Esophagus squamous epithelium (tissue), 5 donors: ENCODE data around the gene ZNF454. TPM values are rescaled to one million over a fixed set of nuclear protein-coding genes. Genes with fewer than 3 reads are reported as not detected.

Experiments used
- DNase-seq: peaks from one replicate; lab custom pipeline; 2025; lab: John Stamatoyannopoulos, UW
- H3K27ac ChIP-seq, 4 donors: fragments of 200-600 bp; sonication (generic); one replicate each; pipeline ENCODE4 v1.5.1; 2016 to 2019; ENCODE audit warnings: mild to moderate bottlenecking in 1 of 4
- H3K27me3 ChIP-seq, 4 donors: fragments of 200-600 bp; sonication (generic); 1 replicate in 3 of 4; 2 replicates in 1 of 4; pipeline versions ENCODE4 v1.5.1 to v1.6.0; 2017 to 2021; ENCODE audit warnings: antibody characterized with exemption in 1 of 4
- H3K36me3 ChIP-seq, 3 donors: fragments of 200-600 bp; sonication (generic); one replicate each; pipeline ENCODE4 v1.5.1; 2016 to 2019
- H3K4me1 ChIP-seq, 3 donors: fragments of 200-600 bp; sonication (generic); one replicate each; pipeline ENCODE4 v1.5.1; 2017 to 2019
- H3K4me3 ChIP-seq, 4 donors: fragments of 200-600 bp; sonication (generic); 1 replicate in 3 of 4; 2 replicates in 1 of 4; pipeline ENCODE4 v1.5.1; 2016 to 2019; ENCODE audit warnings: mild to moderate bottlenecking in 2 of 4, moderate library complexity in 1 of 4
- H3K9me3 ChIP-seq, 3 donors: fragments of 200-600 bp; sonication (generic); one replicate each; pipeline ENCODE4 v1.5.1; 2016 to 2019
- POLR2A ChIP-seq, 4 donors: fragments of 450-650 bp; IDR thresholded peaks; one replicate each; pipeline ENCODE4 v1.6.1; 2017; ENCODE audit warnings: antibody characterized with exemption in 4 of 4, mild to moderate bottlenecking in 4 of 4, moderate library complexity in 3 of 4
- WGBS, 2 donors: methylation state at CpG; one replicate each; pipeline ENCODE4 v1.1.5; 2018; 5-methylcytosine and 5-hydroxymethylcytosine counted together
- intact Hi-C: fragments of 100-400 bp; cut with DNase I; formaldehyde crosslinking; loops from one replicate; pipeline ENCODE4 v1.15.0; 2022
- total RNA-seq, 4 donors: library from RNA; depleted of rRNA; stranded (reverse); fragments of >200 nt; gene quantifications; one replicate each; pipeline ENCODE4 v1.1.0, GENCODE V29; 2016
- TF ChIP-seq, protein P1 (sequence below), 6 experiments: fragments of 450-650 bp in 4 of 6; fragments of 200-600 bp in 2 of 6; sonication (generic) in 2 of 6; IDR thresholded peaks; one replicate each; pipeline ENCODE4 v1.5.1; 2016 to 2019; ENCODE audit warnings: antibody characterized with exemption in 6 of 6, mild to moderate bottlenecking in 4 of 6, moderate library complexity in 4 of 6
- donor health status: DM: yes; HTN: yes; CAD: no.

Gene ZNF454
- total RNA-seq, 4 donors from 2014 or later, result 0.40 to 1.5 (median 1.4) TPM; not detected in 1

DNA sequence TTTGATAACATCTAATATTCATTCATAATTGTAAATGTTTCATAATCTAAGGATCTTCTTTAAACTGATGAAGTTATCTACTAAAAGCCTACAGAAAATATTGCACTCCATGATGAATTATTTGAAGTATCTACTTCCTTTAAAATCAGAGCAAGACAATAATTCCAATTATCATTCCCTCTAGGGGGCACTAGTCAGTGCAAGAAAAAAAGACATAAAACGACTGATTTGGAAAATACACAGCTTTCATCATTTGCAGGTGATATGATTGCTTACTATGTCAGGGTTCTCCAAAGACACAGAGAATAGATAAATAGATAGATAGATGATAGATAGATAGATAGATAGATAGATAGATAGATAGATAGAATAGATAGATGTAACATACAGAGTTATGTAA lies 67.7 kb downstream of the ZNF454 start:
- no peaks in the 10 kb centered on the region for H3K36me3 ChIP-seq
- H3K4me3 ChIP-seq, result no peak overlapping the region
- H3K4me1 ChIP-seq, result no peaks in the 10 kb centered on the region
- peaks cover 0 to 13% (median 0%) of the 10 kb centered on the region in 3 donors for H3K9me3 ChIP-seq
- intact Hi-C loops, result no loop called here
- no peak for DNase-seq
- TF ChIP-seq, protein P1, sequence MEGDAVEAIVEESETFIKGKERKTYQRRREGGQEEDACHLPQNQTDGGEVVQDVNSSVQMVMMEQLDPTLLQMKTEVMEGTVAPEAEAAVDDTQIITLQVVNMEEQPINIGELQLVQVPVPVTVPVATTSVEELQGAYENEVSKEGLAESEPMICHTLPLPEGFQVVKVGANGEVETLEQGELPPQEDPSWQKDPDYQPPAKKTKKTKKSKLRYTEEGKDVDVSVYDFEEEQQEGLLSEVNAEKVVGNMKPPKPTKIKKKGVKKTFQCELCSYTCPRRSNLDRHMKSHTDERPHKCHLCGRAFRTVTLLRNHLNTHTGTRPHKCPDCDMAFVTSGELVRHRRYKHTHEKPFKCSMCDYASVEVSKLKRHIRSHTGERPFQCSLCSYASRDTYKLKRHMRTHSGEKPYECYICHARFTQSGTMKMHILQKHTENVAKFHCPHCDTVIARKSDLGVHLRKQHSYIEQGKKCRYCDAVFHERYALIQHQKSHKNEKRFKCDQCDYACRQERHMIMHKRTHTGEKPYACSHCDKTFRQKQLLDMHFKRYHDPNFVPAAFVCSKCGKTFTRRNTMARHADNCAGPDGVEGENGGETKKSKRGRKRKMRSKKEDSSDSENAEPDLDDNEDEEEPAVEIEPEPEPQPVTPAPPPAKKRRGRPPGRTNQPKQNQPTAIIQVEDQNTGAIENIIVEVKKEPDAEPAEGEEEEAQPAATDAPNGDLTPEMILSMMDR (IDR thresholded peaks at IDR 0.05), result no peak
- no peak for TF ChIP-seq POLR2A (IDR thresholded peaks at IDR 0.05)
- H3K27me3 ChIP-seq, result no peaks in the 10 kb centered on the region
- no peak overlapping the region for H3K27ac ChIP-seq
- WGBS, 2 donors, result 6 to 24% methylated on average over 1 of the region's 1 CpG

Other genes starting within 250 kb of the ZNF454 start
- 10 to 100 TPM in 1 of 4 donors, 1 to 10 TPM in 3; 7.8 to 12.0 (median 8.5) TPM for gene ZNF354A, start 210.5 kb upstream of the ZNF454 start, total RNA-seq
- 10 to 100 TPM in 1 of 4 donors, 1 to 10 TPM in 3; 6.0 to 19.3 (median 8.6) TPM for gene ZNF354B, start 81.2 kb upstream of the ZNF454 start, total RNA-seq
- gene ZFP2, start 45.3 kb upstream of the ZNF454 start, total RNA-seq, result 1 to 10 TPM in 2 of 4 donors, under 1 TPM in 2; 0.35 to 1.5 (median 1.0) TPM
- not detected for gene GRM6, start 54.1 kb downstream of the ZNF454 start, total RNA-seq
- gene ZNF879, start 82.6 kb downstream of the ZNF454 start, total RNA-seq, result 1 to 10 TPM; 2.1 to 8.0 (median 4.6) TPM
- gene ZNF354C, start 119.2 kb downstream of the ZNF454 start, total RNA-seq, result 1 to 10 TPM in 3 of 4 donors, under 1 TPM in 1; 0.80 to 4.8 (median 2.4) TPM